GM12801 (cell line): ENCODE data around the gene TFB2M.

Experiments
- CTCF ChIP-seq: IDR thresholded peaks from one replicate; pipeline ENCODE4 v1.5.1; 2011; ENCODE audit warnings: control low read depth; ENCODE audit not compliant: insufficient read length; ENCODE audit errors: extremely low read depth

The TFB2M gene

GRCh38 chr1:246510147-246511030 is 55.7 kb downstream of the TFB2M start:
- no peak for TF ChIP-seq CTCF

GRCh38 chr1:246508897-246509688 is 57.0 kb downstream of the TFB2M start:
- no peak for TF ChIP-seq CTCF

- no peak for TF ChIP-seq CTCF
Observed at GRCh38 chr1:246506674-246507481, 59.2 kb downstream of the TFB2M start, which contains the start of gene SMYD3. SMYD3 (minus strand) TSS chr1:246507279.

- TF ChIP-seq CTCF: no peak
Observed at GRCh38 chr1:246506367-246506673, 59.7 kb downstream of the TFB2M start.

- no peak for TF ChIP-seq CTCF
Observed at GRCh38 chr1:246503341-246503740, 62.7 kb downstream of the TFB2M start.

GRCh38 chr1:246497331-246497915 is 68.6 kb downstream of the TFB2M start:
- TF ChIP-seq CTCF: no peak
